ENCODE data around the gene WDR45.
"Not testable (repeated sequence)": the region's sequence is repeated elsewhere in the genome, so short reads cannot be mapped to it uniquely, and the experiment has no call there.

Gene WDR45

DNA sequence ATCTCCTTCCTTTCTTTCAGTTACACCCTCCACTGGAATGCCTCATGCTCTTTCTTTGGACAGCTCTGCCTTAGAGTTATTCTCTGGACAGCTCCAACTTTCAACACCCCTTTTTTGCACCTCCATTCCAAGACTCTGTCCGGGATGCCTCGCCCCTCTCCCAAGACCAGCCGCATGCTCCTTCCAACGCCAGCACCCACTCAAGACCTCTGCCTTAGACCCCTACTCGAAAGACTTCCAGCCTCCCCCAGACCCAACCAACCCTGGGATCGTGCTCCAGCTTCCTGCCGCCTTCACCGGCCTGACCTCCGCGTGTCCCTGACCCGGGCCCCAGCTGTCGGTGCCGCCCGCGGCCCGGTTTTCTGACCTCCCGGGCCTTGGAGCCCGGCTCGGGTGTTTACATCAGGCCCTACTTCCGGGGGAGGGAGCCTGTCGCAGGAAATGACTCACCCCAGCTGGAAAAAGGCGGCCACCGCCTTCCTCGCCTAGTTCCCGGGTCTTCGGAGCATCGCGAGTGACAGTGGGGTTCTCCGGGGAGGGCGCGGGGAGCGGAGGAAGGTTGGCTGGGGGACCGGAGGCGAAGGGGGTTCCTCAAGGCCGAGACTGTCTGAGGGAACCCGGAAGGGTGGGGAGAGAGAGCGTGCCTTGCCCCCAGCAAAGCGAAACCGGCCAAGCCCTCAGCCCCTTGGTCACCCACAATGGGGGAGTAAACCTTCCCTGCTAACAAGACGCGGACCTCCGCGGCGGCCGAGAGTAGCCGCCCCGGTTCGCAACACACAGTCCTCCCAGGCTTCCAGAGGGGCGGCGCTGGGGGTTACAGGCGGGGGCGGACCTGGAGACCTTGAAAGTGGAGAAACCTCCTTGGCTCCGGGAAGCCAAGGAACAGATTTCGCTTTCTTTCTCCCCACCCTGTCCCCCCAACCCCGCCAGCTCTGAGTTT lies at the start of gene WDR45:
TSS of gene WDR45 (minus strand) at position 399 of the 940 bp plus-strand sequence. CDS start 1,792 bp downstream, outside the sequence.
- peak; percentile 74 for DNase-seq (ENCODE audit: low spot score)

DNA sequence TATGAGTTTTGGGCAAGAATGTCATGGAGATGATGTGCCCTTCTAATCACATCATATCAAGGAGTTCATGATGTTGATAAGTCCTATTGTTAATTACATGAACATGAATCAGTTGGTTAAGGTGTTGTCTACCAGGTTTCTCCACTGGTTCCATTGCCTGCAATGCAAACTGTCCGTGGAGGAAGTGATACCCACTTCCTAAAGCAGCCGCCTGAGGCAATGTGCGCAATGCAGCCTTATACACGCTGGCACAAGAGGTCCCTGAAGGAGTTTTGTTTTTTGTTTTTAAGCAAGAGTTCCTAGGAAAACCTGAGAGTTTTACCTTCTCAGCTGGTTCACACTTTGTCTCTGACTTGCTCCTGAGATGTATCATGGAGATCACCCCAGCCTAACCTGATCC lies 49.7 kb upstream of the WDR45 start:
- DNase-seq (ENCODE audit: low spot score) = no peak

DNA sequence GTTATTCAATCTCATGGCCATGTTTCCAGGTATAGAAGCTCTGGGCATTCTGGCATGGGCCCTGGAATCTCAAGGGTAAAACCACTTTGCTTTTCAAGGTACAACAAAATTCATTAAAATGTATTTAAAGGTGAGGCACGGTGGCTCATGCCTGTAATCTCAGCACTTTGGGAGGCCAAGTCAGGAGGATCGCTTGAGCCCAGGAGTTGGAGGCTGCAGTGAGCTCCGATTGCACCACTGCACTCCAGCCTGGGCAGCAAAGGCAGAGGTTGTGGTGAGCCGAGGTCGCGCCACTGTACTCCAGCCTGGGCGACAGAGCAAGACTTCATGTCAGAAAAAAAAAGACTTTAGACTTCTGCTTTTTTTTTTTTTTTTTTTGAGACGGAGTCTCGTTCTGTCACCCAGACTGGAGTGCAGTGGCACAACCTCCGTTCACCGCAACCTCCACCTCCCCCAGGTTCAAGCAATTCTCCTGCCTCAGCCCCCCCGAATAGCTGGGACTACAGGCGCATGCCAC lies 48.1 kb upstream of the WDR45 start:
- DNase-seq (ENCODE audit: low spot score) = not testable (repeated sequence)

DNA sequence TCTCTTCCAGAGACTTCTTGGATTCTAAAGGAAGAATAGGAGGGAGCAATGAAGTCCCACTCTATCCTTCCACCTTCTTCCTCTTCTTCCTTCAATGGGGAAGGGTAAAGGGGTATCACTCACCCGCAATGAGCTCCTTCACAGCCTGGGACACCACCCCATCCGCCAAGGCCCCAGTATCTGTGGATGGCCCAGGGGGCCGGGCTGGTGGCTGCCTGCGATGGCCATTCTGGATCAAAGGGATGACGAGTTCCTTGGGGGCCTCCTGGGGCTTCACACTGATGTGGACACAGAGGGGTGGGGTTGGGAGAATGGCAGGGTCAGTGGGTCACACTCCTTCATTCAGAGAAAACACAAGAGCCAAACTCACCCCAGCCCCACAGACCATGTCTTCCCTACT lies 42.8 kb upstream of the WDR45 start:
- DNase-seq (ENCODE audit: low spot score) = no peak

DNA sequence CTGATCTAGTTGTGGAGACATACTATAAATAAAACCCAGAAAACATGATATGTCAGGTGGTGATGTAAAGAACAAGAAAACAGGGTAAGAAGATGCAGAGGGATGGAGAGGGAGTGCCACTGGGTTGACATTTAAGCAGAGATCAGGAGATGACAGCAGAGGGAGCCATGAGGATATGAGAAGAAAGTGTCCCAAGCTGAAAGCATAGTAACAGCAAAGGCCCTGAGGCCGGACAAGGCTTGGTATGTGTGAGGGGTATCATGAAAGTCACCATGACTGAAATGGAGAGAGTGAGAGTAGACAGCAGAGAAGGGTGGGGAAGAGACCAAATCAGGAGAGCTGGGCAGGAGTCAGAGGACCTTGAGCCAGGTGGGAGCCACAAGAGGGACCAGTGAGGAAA lies 40.4 kb upstream of the WDR45 start:
- no peak for DNase-seq (ENCODE audit: low spot score)

DNA sequence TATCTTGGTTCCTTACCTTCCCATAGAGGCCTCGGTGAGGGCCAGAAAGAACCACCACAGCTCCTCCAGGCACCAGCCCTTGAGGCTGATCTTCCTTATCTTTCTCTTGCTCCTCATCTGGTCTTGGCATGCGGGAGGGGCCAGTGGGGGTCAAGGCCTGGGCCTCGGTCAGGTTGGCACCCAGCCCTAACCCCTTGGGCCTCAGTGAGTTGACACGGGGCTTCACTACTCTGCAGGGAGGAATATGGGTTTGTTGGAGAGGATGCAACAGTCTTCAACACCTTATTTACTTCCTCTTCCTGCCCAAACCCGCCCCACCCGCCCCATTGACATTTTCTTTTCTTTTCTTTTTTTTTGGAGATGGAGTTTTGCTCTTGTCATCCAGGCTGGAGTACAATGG lies 37.9 kb upstream of the WDR45 start:
- DNase-seq (ENCODE audit: low spot score) = no peak

DNA sequence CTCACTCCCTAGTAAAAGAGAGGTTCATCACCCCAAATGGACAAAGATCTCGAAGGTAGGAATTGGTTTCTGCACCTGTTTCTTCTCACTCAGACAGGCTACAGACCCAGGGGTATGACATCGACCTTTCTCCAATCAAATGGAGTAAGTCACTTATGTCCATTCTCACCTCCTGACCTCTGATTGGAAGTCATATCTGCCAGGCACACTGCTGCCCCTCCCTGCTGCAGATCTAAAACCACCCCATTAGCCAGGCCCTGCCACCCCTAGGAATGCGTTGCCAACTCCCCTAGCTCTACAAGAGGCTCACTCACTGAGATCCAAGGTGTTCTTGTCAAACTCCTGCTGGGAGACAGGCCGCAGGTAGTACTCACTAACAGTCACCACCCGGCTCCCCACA lies 37.0 kb upstream of the WDR45 start:
- DNase-seq (ENCODE audit: low spot score) = no peak

DNA sequence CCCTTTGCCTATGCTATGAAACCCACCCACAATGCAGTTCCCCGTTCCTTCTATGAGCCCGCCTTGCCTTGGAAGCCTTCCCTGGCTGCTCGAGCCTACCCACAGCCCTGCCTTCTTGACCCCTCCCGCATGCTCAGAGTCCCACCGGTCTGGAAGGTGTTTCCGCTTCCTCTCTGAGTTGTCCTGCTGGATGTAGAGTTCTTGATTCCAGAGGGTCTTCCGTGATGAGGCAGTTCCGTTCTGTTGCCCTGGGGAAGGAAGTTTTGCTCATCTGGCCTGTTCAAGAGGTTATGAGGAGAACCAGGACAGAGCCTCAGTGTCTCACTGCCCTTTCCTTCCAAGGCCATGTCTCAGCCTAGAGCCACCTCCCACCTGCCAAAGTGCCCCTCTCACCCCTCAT lies 36.4 kb upstream of the WDR45 start:
- DNase-seq (ENCODE audit: low spot score) = no peak

DNA sequence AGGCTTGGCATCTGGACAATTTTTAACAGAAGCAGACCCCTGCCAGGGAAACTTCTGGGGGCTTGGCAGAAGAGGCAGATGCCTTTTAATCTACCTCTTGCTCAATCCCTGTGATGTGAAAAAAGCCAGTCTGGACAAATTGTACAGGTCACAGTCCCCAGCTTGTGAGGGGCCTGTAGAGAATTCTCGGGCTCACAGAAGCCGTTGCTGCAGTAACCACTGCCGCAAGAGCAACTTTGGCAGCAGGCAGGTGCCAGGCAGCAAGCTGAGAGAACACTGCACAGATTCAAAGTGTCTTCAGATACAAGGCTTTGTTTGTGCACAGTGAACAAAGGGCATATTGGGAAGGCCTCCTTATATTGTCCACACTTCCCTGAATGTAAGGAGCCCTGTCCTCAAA lies 32.1 kb upstream of the WDR45 start:
- no peak for DNase-seq (ENCODE audit: low spot score)

DNA sequence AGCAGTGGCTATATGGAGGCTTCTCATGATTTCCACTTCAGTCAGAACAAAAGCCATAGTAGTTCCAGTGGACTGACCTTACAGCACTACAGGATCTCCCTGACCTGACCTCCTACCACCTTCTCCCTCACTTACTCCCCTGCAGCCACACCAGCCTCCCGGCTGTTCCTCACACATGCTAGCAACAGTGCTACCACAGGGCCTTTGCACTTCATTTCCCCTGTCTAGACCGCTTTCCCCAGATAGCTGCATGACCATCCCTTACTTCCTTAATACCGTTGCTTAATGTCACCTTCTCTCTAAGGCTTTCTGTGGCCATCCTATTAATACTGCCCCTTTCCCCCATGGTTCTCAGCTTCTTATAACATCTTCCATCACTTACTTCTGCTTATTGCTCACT lies 30.7 kb upstream of the WDR45 start:
- no peak for DNase-seq (ENCODE audit: low spot score)

DNA sequence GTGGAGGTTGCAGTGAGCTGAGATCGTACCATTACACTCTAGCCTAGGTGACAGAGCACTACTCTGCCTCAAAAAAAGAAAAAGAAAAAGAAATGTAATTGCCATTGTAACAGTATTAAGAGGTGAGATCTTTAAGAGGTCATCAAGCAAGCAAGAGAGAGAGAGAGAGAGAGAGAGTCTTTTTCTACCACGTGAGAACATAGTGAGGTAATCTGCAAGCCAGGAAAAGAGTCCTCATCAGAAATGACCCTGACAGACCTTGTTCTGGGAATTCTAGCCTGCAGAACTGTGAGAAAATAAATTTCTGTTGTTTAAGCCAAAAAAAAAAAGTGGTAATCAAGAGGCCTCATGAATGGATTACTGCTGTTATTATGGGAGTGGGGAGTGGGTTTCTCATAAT lies 29.0 kb upstream of the WDR45 start:
- no peak for DNase-seq (ENCODE audit: low spot score)

DNA sequence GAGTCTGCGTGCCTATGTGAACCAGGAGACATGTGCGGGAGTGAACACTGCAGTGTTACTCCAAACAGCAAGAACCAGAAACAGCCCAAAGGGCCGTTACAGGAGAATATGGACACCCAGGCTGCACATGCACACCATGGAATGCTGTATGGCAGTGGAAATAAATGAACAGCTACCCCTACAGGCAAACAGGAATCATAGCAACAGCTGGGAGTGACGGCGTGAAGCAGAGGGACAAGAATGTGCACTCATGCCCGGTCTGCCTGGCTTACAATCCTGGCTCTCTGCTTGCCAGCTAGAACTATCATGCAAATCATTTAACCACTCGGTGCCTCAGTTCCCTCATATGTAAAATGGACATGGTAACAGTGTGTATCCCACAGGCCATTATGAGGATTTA lies 27.2 kb upstream of the WDR45 start:
- DNase-seq (ENCODE audit: low spot score) = peak; percentile 40

DNA sequence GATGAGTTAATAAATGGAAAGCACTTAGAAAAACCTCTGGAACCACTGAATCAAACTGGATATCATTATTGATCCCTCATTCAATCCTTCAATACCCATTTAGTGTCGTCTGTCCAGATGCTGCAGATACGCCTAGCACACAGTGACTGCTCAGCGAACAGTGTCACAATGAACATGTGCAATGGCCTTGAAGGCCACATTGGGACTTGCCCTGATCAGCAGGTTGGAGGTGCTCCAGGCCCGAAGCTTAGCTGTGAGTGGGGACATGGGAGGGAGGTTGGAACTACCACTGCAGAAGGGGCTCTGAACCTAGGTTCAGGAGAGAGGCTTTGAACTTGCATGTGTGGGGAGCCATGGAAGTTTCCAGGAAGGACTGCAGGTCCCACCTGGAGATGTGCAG lies 26.6 kb upstream of the WDR45 start:
- DNase-seq (ENCODE audit: low spot score) = no peak

DNA sequence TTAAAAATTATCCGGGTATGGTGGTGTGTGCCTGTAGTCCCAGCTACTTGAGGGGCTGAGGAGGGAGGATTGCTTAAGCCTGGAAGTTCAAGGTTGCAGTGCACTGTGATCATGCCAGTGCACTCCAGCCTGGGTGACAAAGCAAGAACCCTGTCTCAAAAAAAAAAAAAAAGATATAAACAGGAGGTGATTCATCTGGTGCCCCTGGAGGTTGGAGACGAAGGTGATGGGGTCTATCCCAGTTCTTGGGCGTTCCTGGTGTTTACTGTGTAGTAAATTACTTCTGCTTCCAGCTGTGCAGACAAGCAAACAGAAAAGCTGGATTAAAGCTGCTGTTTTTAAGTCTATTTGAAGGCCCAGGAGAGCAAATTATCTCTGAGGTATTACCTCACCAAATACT lies 23.9 kb upstream of the WDR45 start:
- no peak for DNase-seq (ENCODE audit: low spot score)

DNA sequence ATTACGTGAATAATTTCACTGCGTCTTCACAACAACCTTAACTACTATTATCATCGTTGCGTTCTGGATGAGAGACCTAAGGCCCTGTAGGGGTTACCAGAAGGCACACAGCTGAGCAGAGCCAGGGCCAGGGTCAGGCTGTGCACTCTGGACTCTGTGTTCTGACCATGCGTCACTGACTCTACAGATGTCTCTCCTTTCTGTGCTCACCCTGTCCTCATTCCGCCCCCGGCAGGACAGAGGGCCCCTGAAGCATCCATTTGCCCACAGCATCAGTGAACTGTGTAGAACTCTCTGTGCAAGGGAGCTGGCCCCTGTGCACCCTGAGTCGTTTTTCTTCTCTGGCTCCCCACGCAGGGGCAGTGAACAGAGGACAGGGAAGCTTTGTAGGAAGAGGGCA lies 22.5 kb upstream of the WDR45 start:
- no peak for DNase-seq (ENCODE audit: low spot score)

DNA sequence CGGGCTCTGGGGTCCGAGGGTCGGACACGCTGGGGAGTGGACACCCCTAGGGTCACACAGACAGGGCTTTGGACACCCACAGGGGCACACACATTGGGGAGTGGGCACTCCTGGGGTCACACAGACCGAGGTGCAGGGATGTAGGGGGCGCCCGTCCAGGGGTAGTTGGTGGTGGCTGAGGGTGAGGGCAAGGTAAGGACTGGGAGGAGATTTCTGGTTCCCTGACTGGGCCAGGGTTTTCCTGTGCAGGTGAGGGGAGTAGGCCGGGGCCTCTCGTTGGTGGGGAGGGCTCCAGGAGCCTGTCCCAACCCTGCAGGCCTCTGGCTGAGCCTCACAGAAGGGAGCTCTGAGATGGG lies 21.9 kb upstream of the WDR45 start:
- DNase-seq (ENCODE audit: low spot score) = no peak

DNA sequence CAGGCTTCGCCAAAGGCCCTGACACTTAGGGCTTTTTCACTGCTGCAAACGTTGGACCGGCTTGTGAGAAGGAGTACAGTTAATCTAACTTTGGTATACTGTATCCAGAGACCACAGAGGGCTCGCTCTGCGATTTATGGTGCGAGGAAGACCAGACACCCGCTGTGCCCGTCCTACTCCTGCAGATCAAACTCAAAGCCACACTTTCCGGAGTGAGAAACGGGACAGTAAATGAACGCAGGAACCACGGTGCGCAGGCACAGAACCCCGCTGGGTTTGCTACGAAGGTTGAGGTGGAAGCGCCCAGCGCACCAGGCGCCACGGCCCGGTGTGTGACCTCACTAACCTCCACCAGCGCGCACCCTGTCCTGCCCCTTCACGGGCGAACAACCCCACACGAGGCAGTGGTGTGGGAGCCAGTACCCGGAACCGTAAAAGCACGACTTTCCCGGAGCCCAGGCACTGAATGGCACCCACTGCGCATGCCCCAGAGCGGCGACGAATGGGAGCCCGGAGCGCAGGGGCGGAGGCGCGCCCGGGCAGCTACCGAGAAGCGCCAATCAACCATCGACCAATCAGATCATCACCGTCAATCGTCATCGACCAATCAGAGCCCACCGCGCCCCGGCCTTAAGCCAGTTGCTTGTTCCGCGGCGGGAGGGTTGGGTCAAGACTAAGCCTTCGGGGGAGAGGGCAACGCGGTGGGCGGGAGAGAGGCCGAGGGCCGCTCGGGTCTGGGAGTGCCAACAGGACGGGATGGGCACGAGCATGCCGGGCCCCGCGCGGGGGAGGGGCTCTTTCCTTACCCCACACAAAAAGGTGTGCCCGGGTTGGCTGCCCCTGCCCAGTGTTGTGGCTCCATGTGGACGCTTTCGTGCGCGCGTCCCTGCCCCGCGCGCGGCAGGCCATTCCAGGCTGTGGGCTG lies 21.3 kb upstream of the WDR45 start:
- peak; percentile 93 for DNase-seq (ENCODE audit: low spot score)

DNA sequence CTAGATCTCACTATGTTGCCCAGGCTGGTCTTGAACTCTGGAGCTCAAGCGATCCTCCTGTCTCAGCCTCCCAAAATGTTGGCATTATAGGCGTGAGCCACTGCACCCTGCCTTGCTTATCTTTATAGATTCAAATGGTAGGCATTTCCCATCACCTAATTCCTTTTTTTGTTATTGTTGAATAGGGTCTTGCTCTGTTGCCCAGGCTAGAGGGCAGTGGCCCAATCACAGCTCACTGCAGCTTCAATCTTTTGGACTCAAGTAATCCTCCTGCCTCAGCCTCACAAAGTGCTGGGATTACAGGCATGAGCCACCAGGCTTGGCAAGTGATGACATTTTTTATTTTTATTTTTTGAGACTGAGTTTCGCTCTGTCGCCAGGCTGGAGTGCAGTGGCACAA lies 16.7 kb upstream of the WDR45 start:
- no peak for DNase-seq (ENCODE audit: low spot score)

DNA sequence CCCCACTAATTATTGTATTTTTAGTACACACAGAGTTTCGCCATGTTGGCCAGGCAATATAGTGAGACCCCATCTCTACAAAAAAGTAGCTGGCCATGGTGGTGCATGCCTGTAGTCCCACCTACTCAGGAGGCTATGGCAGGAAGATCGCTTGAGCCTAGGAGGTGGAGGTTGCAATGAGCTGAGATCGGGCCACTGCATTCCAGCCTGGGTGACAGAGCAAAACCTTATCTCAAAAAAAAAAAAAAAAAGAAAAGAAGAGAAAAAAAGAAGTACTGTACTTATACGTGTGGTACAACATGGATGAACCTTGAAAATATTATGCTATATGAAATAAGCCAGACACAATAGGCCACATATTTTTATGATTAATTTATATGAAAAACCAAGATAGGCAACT lies 9.9 kb upstream of the WDR45 start:
- no peak for DNase-seq (ENCODE audit: low spot score)

DNA sequence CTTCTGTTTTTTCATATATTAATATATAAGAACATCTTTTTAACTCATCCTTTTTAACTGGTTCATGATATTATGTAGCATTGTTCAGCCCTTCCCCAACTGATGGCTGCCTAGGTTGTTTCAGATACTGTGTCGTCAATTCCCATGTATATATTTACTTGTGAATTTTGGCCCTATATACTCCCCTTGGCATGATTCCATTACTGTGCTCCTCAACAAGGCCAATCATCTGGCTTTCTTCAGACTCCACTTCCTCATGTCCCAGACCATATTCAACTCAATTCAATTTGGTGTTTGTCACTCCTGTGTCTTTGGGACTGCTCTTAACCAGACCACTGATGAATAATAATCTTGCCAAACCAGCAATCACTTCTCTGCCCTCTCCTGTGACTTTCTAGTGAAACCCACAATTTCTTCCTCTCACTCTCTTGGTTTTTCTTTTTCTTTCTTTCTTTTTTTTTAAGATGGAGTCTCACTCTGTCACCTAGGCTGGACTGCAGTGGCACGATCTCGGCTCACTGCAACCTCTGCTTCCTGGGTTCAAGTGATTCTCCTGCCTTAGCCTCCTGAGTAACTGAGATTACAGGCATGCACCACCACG lies 2.7 kb upstream of the WDR45 start:
- no peak for DNase-seq (ENCODE audit: low spot score)

DNA sequence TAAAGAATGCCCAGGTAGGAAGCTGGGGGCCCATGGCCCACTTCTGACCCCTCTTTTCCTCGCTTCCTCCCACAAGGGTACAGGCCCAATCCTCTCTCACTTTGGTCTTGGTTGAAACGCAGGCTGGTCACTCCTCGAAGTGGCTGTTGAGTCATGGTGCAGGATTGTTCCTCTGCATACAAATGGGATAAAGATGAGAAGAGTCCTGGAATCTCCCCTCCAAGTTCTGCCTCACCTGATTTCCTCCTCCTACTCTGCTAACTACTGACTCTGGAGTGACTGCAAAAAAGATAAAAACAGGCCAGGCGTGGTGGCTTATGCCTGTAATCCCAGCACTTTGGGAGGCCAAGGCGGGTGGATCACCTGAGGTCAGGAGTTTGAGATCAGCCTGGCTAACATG lies 1.7 kb downstream of the WDR45 start:
- DNase-seq (ENCODE audit: low spot score) = no peak

DNA sequence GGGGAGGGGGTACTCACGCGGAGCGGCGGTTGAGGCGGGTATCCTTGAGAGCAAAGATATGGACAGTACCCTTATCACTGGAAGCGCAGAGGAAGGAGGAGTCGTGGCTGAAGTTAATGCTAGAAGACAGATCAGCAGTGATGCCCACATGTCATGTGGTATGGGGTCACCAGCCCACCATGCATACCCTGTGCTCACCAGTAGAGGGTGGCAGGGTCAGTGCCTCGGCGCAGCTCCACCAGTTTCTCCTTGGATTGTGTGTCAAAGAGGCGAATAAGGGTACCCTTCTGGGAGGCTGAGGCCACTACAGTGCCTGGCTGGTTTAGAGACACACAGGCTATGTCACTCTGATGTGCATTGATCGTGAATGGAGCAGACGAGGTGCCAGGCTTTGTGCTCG lies 4.3 kb downstream of the WDR45 start:
- no peak for DNase-seq (ENCODE audit: low spot score)
